ENCODE data around the gene ZP1.

DNA sequence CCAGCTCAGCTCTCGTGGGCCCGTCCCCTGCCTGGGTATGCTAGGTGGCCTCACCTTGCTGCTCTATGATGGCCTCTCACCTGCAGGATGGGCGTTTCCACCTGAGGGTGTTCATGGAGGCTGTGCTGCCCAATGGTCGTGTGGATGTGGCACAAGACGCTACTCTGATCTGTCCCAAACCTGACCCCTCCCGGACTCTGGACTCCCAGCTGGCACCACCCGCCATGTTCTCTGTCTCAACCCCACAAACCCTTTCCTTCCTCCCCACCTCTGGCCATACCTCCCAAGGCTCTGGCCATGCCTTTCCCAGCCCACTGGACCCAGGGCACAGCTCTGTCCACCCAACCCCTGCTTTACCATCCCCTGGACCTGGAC lies 2.1 kb downstream of the ZP1 start:
- TF ChIP-seq, protein P1, sequence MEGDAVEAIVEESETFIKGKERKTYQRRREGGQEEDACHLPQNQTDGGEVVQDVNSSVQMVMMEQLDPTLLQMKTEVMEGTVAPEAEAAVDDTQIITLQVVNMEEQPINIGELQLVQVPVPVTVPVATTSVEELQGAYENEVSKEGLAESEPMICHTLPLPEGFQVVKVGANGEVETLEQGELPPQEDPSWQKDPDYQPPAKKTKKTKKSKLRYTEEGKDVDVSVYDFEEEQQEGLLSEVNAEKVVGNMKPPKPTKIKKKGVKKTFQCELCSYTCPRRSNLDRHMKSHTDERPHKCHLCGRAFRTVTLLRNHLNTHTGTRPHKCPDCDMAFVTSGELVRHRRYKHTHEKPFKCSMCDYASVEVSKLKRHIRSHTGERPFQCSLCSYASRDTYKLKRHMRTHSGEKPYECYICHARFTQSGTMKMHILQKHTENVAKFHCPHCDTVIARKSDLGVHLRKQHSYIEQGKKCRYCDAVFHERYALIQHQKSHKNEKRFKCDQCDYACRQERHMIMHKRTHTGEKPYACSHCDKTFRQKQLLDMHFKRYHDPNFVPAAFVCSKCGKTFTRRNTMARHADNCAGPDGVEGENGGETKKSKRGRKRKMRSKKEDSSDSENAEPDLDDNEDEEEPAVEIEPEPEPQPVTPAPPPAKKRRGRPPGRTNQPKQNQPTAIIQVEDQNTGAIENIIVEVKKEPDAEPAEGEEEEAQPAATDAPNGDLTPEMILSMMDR (conservative IDR thresholded peaks at IDR 0.05; ENCODE audit: low read length): no peak
- no peak for TF ChIP-seq EZH2phosphoT487 (IDR thresholded peaks at IDR 0.05; ENCODE audit: borderline replicate concordance)
